Gastroesophageal sphincter (tissue), 3 donors: ENCODE measurements around the gene RIPK4.

ENCODE experiments used
- CTCF ChIP-seq, 4 experiments: fragments of 200-600 bp in 2 of 4; fragments of 450-650 bp in 2 of 4; sonication (generic) in 1 of 4; IDR thresholded peaks; one replicate each; pipeline ENCODE4 v1.5.1; 2017 to 2019; ENCODE audit warnings: antibody characterized with exemption in 4 of 4, mild to moderate bottlenecking in 2 of 4, moderate library complexity in 2 of 4
- POLR2A ChIP-seq, 2 donors: fragments of 450-650 bp; IDR thresholded peaks; one replicate each; pipeline ENCODE4 v1.6.1; 2017; ENCODE audit warnings: antibody characterized with exemption in 2 of 2, mild to moderate bottlenecking in 2 of 2, moderate library complexity in 1 of 2
- POLR2AphosphoS5 ChIP-seq: sonication (generic); formaldehyde crosslinking; IDR thresholded peaks from one replicate; pipeline ENCODE4 v1.6.1; 2017; ENCODE audit warnings: antibody characterized with exemption

GRCh38 chr21:41741253-41742072, 25.4 kb downstream of the RIPK4 start:
- TF ChIP-seq POLR2A (IDR thresholded peaks at IDR 0.05): no peak
- TF ChIP-seq CTCF (IDR thresholded peaks at IDR 0.05): no peak
- TF ChIP-seq POLR2AphosphoS5: no peak
